WI38 (cell line): ENCODE results near the gene FERMT1.
"Not testable (repeated sequence)": the region's sequence is repeated elsewhere in the genome, so short reads cannot be mapped to it uniquely, and the experiment has no call there.

ENCODE experiments used
- H3K4me3 ChIP-seq: 2 replicates; pipeline ENCODE4 v1.5.1; 2011; ENCODE audit warnings: low read depth, mild to moderate bottlenecking, control low read depth, low read length
- TF ChIP-seq, protein P1 (sequence below): IDR thresholded peaks from 2 replicates; pipeline ENCODE4 v1.5.1; 2012; ENCODE audit warnings: low read depth, mild to moderate bottlenecking, control low read depth, low read length

FERMT1 gene

DNA sequence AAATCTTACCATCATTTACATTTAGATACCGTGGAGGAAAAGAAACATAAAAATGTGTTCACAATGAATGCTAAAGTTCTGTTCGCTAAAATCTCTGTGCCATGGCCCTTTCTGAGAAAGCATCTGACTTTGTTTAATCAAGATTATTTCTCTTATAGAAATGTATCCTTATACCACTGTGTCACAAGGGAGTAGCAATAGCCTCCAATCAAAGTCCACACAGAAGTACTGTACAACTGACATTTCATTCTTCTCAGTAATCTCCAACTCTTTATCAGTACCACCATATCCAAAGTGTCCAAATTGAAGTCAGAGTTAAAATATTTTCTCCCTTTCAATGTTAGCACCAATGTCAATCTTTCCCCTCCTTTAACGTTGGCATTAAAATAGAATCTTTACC is 6.1 kb downstream of the FERMT1 start:
- TF ChIP-seq, protein P1, sequence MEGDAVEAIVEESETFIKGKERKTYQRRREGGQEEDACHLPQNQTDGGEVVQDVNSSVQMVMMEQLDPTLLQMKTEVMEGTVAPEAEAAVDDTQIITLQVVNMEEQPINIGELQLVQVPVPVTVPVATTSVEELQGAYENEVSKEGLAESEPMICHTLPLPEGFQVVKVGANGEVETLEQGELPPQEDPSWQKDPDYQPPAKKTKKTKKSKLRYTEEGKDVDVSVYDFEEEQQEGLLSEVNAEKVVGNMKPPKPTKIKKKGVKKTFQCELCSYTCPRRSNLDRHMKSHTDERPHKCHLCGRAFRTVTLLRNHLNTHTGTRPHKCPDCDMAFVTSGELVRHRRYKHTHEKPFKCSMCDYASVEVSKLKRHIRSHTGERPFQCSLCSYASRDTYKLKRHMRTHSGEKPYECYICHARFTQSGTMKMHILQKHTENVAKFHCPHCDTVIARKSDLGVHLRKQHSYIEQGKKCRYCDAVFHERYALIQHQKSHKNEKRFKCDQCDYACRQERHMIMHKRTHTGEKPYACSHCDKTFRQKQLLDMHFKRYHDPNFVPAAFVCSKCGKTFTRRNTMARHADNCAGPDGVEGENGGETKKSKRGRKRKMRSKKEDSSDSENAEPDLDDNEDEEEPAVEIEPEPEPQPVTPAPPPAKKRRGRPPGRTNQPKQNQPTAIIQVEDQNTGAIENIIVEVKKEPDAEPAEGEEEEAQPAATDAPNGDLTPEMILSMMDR, result no peak
- no peak overlapping the region for H3K4me3 ChIP-seq

DNA sequence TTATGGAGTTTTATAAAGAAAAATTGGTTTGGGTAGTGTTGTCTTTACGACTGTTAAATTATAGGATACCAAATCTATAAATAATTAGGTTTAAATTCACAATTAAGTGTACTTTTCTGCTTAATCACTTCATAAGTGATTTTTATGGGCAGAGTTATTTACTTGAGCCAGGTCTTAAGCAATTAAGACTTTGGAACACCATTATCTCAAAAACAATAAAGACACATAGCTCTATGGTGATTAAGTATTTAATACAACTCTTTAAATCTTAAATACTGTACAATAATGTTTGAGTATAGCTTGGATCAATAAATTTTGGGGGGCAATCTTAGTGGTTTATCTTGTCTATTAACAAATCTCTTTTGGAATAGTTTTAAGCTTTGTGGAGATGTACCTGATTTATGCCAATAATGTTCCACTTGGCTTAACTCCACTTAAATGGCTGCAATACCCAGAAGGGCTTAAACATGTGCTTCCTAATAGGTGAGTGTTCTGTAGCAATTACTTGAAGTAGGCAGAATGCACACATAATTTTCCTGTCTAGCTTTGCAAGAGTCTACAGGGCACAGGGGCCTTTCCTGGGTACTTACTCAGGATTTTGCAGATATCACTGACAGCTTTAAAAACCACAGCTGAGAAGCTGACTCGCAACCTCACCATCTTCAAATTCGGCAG is 7.5 kb downstream of the FERMT1 start:
- TF ChIP-seq, protein P1, result no peak
- no peak overlapping the region for H3K4me3 ChIP-seq

DNA sequence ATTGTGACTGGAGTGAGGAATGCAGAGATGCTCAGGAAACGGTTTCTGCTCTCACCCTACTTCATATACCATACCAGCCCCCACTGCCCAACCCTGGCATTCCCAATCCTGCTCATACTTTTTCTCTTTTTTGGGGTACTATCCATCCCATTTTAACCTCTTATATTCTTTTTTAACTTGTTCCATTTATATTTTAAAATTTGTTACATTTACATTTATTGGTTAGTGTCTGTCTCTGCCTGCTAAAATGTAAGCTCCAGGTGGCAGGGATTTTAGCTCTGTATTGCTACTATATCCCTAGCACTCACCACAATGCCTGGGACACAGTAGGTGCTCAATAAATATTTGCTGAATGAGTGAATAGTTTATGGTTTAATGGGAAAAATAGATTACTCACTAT is 8.1 kb downstream of the FERMT1 start:
- TF ChIP-seq, protein P1, result no peak
- no peak overlapping the region for H3K4me3 ChIP-seq

DNA sequence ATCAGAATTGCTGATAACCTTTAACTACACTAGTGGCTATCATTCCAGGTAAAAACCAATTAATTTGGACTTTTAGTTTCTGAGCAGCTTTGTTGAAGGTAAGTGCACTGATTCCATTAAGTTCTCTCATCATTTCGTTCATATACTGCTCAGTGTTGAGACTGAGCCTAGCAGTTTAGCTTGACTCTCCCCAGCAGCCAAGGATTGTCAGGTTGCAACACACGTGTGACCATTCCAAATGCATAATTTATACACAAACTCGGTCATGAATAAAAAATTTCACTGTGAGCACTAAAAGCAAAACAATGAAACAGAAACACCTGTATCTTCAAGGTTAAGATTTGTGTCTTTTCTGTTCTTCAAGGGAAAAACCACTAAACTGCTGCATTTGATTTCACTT is 8.9 kb downstream of the FERMT1 start:
- TF ChIP-seq, protein P1, result no peak
- H3K4me3 ChIP-seq, result no peak overlapping the region

DNA sequence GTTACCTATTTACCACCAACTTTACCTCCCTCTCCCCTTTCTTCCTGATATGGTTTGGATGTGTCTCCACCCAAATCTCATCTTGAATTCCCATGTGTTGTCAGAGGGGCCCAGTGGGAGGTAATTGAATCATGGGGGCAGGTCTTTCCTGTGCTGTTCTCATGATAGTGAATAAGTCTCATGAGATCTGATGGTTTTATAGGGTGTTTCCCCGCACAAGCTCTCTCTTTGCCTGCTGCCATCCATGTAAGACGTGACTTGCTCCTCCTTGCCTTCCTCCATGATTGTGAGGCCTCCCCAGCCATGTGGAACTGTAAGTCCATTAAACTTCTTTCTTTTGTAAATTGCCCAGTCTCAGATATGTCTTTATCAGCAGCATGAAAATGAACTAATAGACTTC is 9.9 kb downstream of the FERMT1 start:
- H3K4me3 ChIP-seq, result not testable (repeated sequence)

DNA sequence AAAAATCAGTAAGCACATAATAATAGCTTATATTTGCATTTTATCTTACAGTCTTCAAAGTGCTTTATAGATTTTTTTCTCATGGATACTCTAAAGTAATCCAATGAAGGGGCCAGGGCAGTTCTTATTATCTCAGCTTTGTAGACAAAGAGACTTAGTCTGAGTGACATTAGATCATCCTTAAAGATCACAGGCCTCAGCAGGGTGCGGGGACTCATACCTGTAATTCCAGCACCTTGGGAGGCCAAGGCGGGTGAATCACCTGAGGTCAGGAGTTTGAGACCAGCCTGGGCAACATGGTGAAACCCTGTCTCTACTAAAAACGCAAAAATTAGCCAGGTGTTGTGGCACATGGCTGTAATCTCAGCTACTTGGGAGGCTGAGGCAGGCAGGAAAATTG is 14.5 kb downstream of the FERMT1 start:
- TF ChIP-seq, protein P1, result no peak
- no peak overlapping the region for H3K4me3 ChIP-seq

DNA sequence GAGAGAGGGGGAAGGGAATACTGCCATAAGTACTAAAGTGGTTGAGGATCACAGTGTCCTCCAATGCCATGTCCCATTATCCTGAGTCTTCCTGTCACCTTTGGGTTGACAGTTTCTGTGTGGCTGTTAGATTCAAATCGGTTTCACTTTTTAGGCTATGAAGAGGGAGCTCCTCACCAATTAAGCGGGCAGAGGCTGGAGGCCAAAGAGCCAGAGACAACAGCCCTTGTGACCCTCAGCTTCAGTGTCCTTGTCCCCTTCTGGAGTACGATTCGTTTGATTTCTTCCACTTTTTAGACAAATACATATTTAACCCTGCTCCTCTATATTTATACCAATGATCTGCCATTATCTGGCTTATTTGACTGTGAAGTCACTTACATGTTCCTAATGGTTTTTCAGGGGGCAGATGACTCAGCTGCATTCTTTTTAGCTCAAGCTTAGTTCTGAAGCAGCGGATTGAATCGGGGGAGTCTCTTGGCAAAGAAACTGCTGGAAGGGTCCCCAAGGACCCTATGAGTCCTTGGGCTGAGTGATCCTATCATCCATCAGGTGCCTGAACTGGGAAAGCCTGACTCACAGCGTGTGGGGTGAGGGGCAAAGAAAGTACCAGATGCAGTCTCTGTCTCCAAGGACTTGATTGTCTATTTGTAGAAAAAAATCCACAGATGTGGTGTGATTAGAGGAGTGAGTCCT is 18.2 kb downstream of the FERMT1 start:
- TF ChIP-seq, protein P1, result no peak
- no peak overlapping the region for H3K4me3 ChIP-seq
